HTR-8/SVneo (cell line): ENCODE measurements around the gene CREBBP.
A peak's percentile ranks its signal among the peaks of the same experiment; 100 is the strongest.

Experiments used
- DNase-seq: peaks from one replicate; pipeline ENCODE4 v3.0.0; 2011; ENCODE audit warnings: low spot score, mixed read lengths; ENCODE audit not compliant: insufficient read length
- FAIRE-seq: peaks from 2 replicates; lab custom pipeline; 2011; peaks lifted over from hg19 to GRCh38; lab: Jason Lieb, UNC

Gene CREBBP

GRCh38 chr16:3774819-3775218, 105.7 kb downstream of the CREBBP start:
- DNase-seq (no peak), FAIRE-seq (no peak)

- DNase-seq (no peak), FAIRE-seq (no peak)
Measured at GRCh38 chr16:3774156-3774767, 106.3 kb downstream of the CREBBP start.

- DNase-seq: no peak
- no peak for FAIRE-seq
Measured at GRCh38 chr16:3773663-3774062, 106.8 kb downstream of the CREBBP start.

- peak; percentile 17 for DNase-seq
- no peak for FAIRE-seq
Measured at GRCh38 chr16:3771513-3771912, 109.0 kb downstream of the CREBBP start.

GRCh38 chr16:3770530-3770929, 110.0 kb downstream of the CREBBP start:
- FAIRE-seq (no peak), DNase-seq (no peak)

GRCh38 chr16:3769942-3770341, 110.6 kb downstream of the CREBBP start:
- FAIRE-seq (no peak), DNase-seq (no peak)

- FAIRE-seq (no peak), DNase-seq (no peak)
Measured at GRCh38 chr16:3769013-3769412, 111.5 kb downstream of the CREBBP start.

GRCh38 chr16:3767333-3767986, 113.1 kb downstream of the CREBBP start:
- FAIRE-seq (no peak), DNase-seq (no peak)

GRCh38 chr16:3766177-3766576, 114.3 kb downstream of the CREBBP start:
- FAIRE-seq (no peak), DNase-seq (no peak)

GRCh38 chr16:3764409-3764808, 116.1 kb downstream of the CREBBP start:
- DNase-seq (no peak), FAIRE-seq (no peak)

- DNase-seq (no peak), FAIRE-seq (no peak)
Measured at GRCh38 chr16:3762107-3762750, 118.3 kb downstream of the CREBBP start.

GRCh38 chr16:3761375-3762106, 119.0 kb downstream of the CREBBP start:
- no peak for DNase-seq
- FAIRE-seq: no peak

GRCh38 chr16:3760518-3760917, 120.0 kb downstream of the CREBBP start:
- DNase-seq: no peak
- no peak for FAIRE-seq

GRCh38 chr16:3759736-3760135, 120.8 kb downstream of the CREBBP start:
- DNase-seq: no peak
- no peak for FAIRE-seq

- DNase-seq (no peak), FAIRE-seq (no peak)
Measured at GRCh38 chr16:3756113-3756512, 124.4 kb downstream of the CREBBP start.

GRCh38 chr16:3755249-3755648, 125.3 kb downstream of the CREBBP start:
- FAIRE-seq (no peak), DNase-seq (no peak)

GRCh38 chr16:3754772-3755171, 125.7 kb downstream of the CREBBP start:
- DNase-seq (no peak), FAIRE-seq (no peak)

- no peak for FAIRE-seq
Measured at GRCh38 chr16:3754081-3754703, 126.3 kb downstream of the CREBBP start.

GRCh38 chr16:3752984-3753383, 127.5 kb downstream of the CREBBP start:
- DNase-seq (no peak), FAIRE-seq (peak; percentile 33)

More at GRCh38 chr16:3754081-3754703, 126.3 kb downstream of the CREBBP start:
- DNase-seq: no peak

- DNase-seq: no peak
- no peak for FAIRE-seq
Measured at GRCh38 chr16:3751878-3752277, 128.6 kb downstream of the CREBBP start.
